CD14-positive monocyte (primary cell): Measurements from ENCODE around the gene OR4D1. TPM values are rescaled to one million over a fixed set of nuclear protein-coding genes. Genes with fewer than 3 reads are reported as not detected.

Source experiments
- DNase-seq, 3 donors: peaks; one replicate each; pipeline ENCODE4 v3.0.0-alpha.2; 2011 to 2022
- H2AFZ ChIP-seq: 2 replicates; pipeline ENCODE4 v1.6.0; 2012; ENCODE audit warnings: mild to moderate bottlenecking, low read depth, low read length, inconsistent platforms; ENCODE audit not compliant: insufficient read depth, poor library complexity, severe bottlenecking
- H3K27ac ChIP-seq, 2 donors: 1 replicate in 1 of 2; 2 replicates in 1 of 2; pipeline ENCODE4 v1.5.1; 2012 to 2013; ENCODE audit warnings: low read length in 2 of 2, control low read depth in 1 of 2, inconsistent platforms in 1 of 2, low read depth in 1 of 2, mild to moderate bottlenecking in 1 of 2
- H3K27me3 ChIP-seq, 2 donors: one replicate each; pipeline versions ENCODE4 v1.6.0 to v1.6.1; 2011 to 2013; ENCODE audit warnings: low read length in 2 of 2; ENCODE audit not compliant: control insufficient read depth in 2 of 2, insufficient read depth in 2 of 2
- H3K36me3 ChIP-seq, 2 donors: replicated peaks in 1 of 2; 1 replicate in 1 of 2; 2 replicates in 1 of 2; pipeline versions ENCODE4 v1.5.1 to v1.6.1; 2012 to 2013; ENCODE audit warnings: low read length in 2 of 2, control low read depth in 1 of 2, inconsistent platforms in 1 of 2, mild to moderate bottlenecking in 1 of 2; ENCODE audit not compliant: insufficient read depth in 2 of 2, control insufficient read depth in 1 of 2
- H3K4me1 ChIP-seq, 2 donors: 1 replicate in 1 of 2; 2 replicates in 1 of 2; pipeline versions ENCODE4 v1.5.1 to v1.6.1; 2012 to 2013; ENCODE audit warnings: low read length in 2 of 2, control low read depth in 1 of 2, inconsistent platforms in 1 of 2, mild to moderate bottlenecking in 1 of 2, moderate library complexity in 1 of 2; ENCODE audit not compliant: insufficient read depth in 2 of 2, control insufficient read depth in 1 of 2
- H3K4me2 ChIP-seq: replicated peaks from 2 replicates; pipeline ENCODE3; 2012; ENCODE audit warnings: low read length, moderate library complexity, mild to moderate bottlenecking; ENCODE audit not compliant: poor library complexity, severe bottlenecking; ENCODE audit errors: extremely low read depth
- H3K4me3 ChIP-seq, 3 experiments: fragments of 200-600 bp in 1 of 3; sonication (generic) in 1 of 3; replicated peaks in 1 of 3; 1 replicate in 2 of 3; 2 replicates in 1 of 3; pipeline ENCODE4 v1.5.1; 2011 to 2013; ENCODE audit warnings: low read length in 3 of 3, mild to moderate bottlenecking in 3 of 3, control low read depth in 2 of 3, low read depth in 2 of 3, inconsistent platforms in 1 of 3, moderate library complexity in 1 of 3
- H3K79me2 ChIP-seq: 2 replicates; pipeline ENCODE4 v1.6.0; 2012; ENCODE audit warnings: mild to moderate bottlenecking, control low read depth, inconsistent platforms, low read length, moderate library complexity; ENCODE audit not compliant: insufficient read depth
- H3K9ac ChIP-seq: 2 replicates; pipeline ENCODE4 v1.6.0; 2017; ENCODE audit warnings: low read length, mild to moderate bottlenecking; ENCODE audit not compliant: insufficient read depth, poor library complexity, severe bottlenecking
- H3K9me3 ChIP-seq, 2 donors: replicated peaks in 1 of 2; 1 replicate in 1 of 2; 2 replicates in 1 of 2; pipeline versions ENCODE4 v1.5.1 to v1.6.1; 2012 to 2013; ENCODE audit warnings: low read length in 2 of 2, control low read depth in 1 of 2; ENCODE audit not compliant: control insufficient read depth in 1 of 2, insufficient read depth in 1 of 2
- H4K20me1 ChIP-seq: 2 replicates; pipeline ENCODE4 v1.6.0; 2012; ENCODE audit warnings: mild to moderate bottlenecking, low read length, control low read depth, moderate library complexity; ENCODE audit not compliant: insufficient read depth
- H3K27ac Mint-ChIP-seq, 7 donors: one replicate each; pipeline ENCODE4 v1.8.0; 2020; ENCODE audit warnings: mild to moderate bottlenecking in 7 of 7, mixed read lengths in 7 of 7, moderate library complexity in 6 of 7, inconsistent platforms in 2 of 7
- H3K27me3 Mint-ChIP-seq, 3 donors: one replicate each; pipeline ENCODE4 v1.8.0; 2021 to 2022; ENCODE audit warnings: low read depth in 3 of 3, mild to moderate bottlenecking in 3 of 3, mixed read lengths in 3 of 3, moderate library complexity in 3 of 3, inconsistent platforms in 1 of 3
- H3K36me3 Mint-ChIP-seq, 2 donors: one replicate each; pipeline ENCODE4 v1.8.0; 2020; ENCODE audit warnings: mixed read lengths in 2 of 2, inconsistent platforms in 1 of 2, mild to moderate bottlenecking in 1 of 2
- H3K4me1 Mint-ChIP-seq: one replicate; pipeline ENCODE4 v1.8.0; 2020; ENCODE audit warnings: mild to moderate bottlenecking, mixed read lengths
- H3K4me3 Mint-ChIP-seq, 2 donors: one replicate each; pipeline ENCODE4 v1.8.0; 2020; ENCODE audit warnings: mild to moderate bottlenecking in 2 of 2, mixed read lengths in 2 of 2, moderate library complexity in 1 of 2
- H3K9me3 Mint-ChIP-seq, 7 donors: one replicate each; pipeline ENCODE4 v1.8.0; 2020 to 2022; ENCODE audit warnings: mixed read lengths in 7 of 7, mild to moderate bottlenecking in 6 of 7, moderate library complexity in 6 of 7, inconsistent platforms in 2 of 7
- CTCF ChIP-seq: fragments of 200-600 bp; IDR thresholded peaks from one replicate; pipeline ENCODE4 v1.8.0; 2022; ENCODE audit warnings: antibody characterized with exemption, mild to moderate bottlenecking
- WGBS: methylation state at CpG from one replicate; pipeline ENCODE4 v1.1.5; 2013; ENCODE audit warnings: missing lambda C conversion rate; ENCODE audit not compliant: insufficient coverage; 5-methylcytosine and 5-hydroxymethylcytosine counted together
- intact Hi-C, 2 donors: fragments of 100-400 bp; cut with micrococcal nuclease; formaldehyde crosslinking; loops; one replicate each; pipeline versions ENCODE4 v1.15.0 to v1.15.1; 2023
- polyA plus RNA-seq, 3 donors: library from polyadenylated mRNA; depleted of rRNA in 1 of 3; unstranded in 2 of 3; stranded (reverse) in 1 of 3; fragments of 300-500 nt in 2 of 3; fragments of >200 nt in 1 of 3; fragmentation: Illumina TruSeq in 2 of 3; gene quantifications; 1 replicate in 2 of 3; 2 replicates in 1 of 3; pipeline ENCODE4 v1.2.3, GENCODE V29; 2012 to 2021

OR4D1 gene
- polyA plus RNA-seq, 3 donors, result 0.03 TPM; not detected in 2

- H3K36me3 ChIP-seq, result no peaks in the 10 kb centered on the region
- Mint-ChIP-seq H3K27ac (peak overlapping the region in 1 of 7 donors; percentile 39), H3K27me3 (peaks cover 10 to 29% (median 24%) of the 10 kb centered on the region in 3 donors), H3K4me3 (no peak overlapping the region), H3K9me3 (peaks cover 0 to 4% (median 0%) of the 10 kb centered on the region in 7 donors), H3K4me1 (peaks cover 6% of the 10 kb centered on the region), H3K36me3 (no peaks in the 10 kb centered on the region)
- H3K27ac ChIP-seq, result no peak overlapping the region
- no peak overlapping the region for H3K9ac ChIP-seq
- 79% methylated on average over 12 of the region's 14 CpGs for WGBS
- H3K27me3 ChIP-seq, result no peaks in the 10 kb centered on the region
- no peaks in the 10 kb centered on the region for H3K9me3 ChIP-seq
- DNase-seq, result no peak
- no peak overlapping the region for H2AFZ ChIP-seq
- no peak overlapping the region for H3K4me2 ChIP-seq
- H3K79me2 ChIP-seq, result no peaks in the 10 kb centered on the region
- no peak overlapping the region for H3K4me3 ChIP-seq
- no peaks in the 10 kb centered on the region for H3K4me1 ChIP-seq
- no peaks in the 10 kb centered on the region for H4K20me1 ChIP-seq
- intact Hi-C loops, result no loop called here
- TF ChIP-seq CTCF, result no peak
Observed at GRCh38 chr17:58191241-58191896, 43.2 kb downstream of the OR4D1 start.

- 49% methylated on average over 4 of the region's 6 CpGs for WGBS
Observed at GRCh38 chr17:58192612-58193011, 44.4 kb downstream of the OR4D1 start, which contains the start of gene EPX. TSS of gene EPX (plus strand) at chr17:58192726. CDS start at chr17:58192847, 121 bp downstream.

More at GRCh38 chr17:58192612-58193011, 44.4 kb downstream of the OR4D1 start, which contains the start of gene EPX:
- Mint-ChIP-seq H3K4me3 (no peak within 1 kb of the TSS), H3K36me3 (no peaks in the 10 kb centered on the region), H3K27me3 (peaks cover 19 to 32% (median 25%) of the 10 kb centered on the region in 3 donors), H3K9me3 (peaks cover 0 to 2% (median 0%) of the 10 kb centered on the region in 7 donors), H3K27ac (peak within 1 kb of the TSS in 1 of 7 donors; percentile 39), H3K4me1 (peaks cover 5% of the 10 kb centered on the region)
- Histone ChIP-seq H2AFZ (no peak within 1 kb of the TSS), H3K9me3 (no peaks in the 10 kb centered on the region), H3K4me2 (no peak within 1 kb of the TSS), H3K4me1 (no peaks in the 10 kb centered on the region), H3K36me3 (no peaks in the 10 kb centered on the region), H3K9ac (no peak within 1 kb of the TSS), H3K4me3 (no peak within 1 kb of the TSS), H3K79me2 (no peaks in the 10 kb centered on the region), H3K27me3 (no peaks in the 10 kb centered on the region), H3K27ac (no peak within 1 kb of the TSS), H4K20me1 (no peaks in the 10 kb centered on the region)
- no peak for DNase-seq
- TF ChIP-seq CTCF, result no peak
- intact Hi-C loops, result no loop called here
